Measurements from ENCODE around the gene LHX4. TPM values are rescaled to one million over a fixed set of nuclear protein-coding genes. Genes with fewer than 3 reads are reported as not detected.

The LHX4 gene
- total RNA-seq: 1 to 10 TPM in 1 of 3 donors, under 1 TPM in 2; 0.41 to 2.5 (median 0.89) TPM
- long read RNA-seq, donor 1, partial matches to known transcripts: 0 of 1 reads
- long read RNA-seq, donor 1, other reads (novel, unspliced or antisense): 1 of 1 reads
- long read RNA-seq, donor 2, partial matches to known transcripts: 0 of 2 reads
- long read RNA-seq, donor 2, other reads (novel, unspliced or antisense): 2 of 2 reads

DNA sequence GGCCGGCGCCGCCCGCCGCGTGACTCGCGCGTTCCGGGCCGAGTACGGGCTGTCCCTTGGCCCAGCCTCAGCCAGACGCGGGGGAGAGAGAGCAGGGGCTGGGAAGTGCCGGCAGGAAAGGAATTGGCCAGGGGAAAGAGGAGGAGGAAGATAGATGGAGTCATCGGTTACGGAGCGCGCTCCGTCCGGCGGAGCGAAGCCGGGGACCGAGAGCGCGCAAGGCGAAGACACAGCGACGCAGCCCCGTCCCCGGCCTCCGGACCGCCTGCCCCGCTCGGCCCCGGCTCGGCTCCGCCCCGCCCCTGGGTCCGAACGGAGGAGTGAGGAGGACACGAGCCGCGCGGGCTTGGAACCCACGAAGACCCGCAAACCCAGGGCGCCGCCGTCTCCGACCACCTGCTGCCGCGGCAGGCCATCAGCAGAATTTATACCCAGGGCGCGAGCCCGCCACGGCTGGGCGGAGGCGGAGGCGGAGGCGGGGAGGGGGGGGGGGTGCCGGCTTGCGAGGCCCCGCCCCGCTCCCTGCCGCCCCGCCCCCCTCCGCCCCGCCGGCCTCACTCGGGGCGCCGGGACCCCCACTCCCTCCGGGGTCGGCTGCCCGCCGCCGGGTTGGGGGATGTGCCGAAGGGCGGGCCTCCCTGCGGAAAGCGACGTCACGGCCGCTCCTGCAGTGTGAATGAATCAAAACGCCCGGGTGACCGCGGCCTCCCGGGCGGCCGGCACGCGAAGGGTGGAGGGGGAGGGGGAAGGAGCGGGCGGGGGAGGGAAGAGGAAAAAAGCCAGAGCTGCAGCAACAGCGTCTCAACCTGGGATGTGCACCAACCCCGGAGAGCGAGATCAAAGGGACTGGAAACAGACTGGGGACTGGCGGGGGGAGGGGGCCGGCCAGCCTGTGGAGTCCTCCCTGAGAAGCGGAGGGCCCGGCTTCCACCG lies at the start of gene LHX4:
Gene LHX4 (plus strand): TSS at position 782 of the 933 bp plus-strand sequence. CDS start 266 bp downstream, outside the sequence.
- intact Hi-C loops (cut with DNase I, micrococcal nuclease): no loop called here
- ATAC-seq: peak; percentile 47
- no peaks in the 10 kb centered on the region for H3K9me3 ChIP-seq
- H3K4me1 ChIP-seq (ENCODE audit: low read depth): peaks cover 34% of the 10 kb centered on the region
- TF ChIP-seq, protein P1, sequence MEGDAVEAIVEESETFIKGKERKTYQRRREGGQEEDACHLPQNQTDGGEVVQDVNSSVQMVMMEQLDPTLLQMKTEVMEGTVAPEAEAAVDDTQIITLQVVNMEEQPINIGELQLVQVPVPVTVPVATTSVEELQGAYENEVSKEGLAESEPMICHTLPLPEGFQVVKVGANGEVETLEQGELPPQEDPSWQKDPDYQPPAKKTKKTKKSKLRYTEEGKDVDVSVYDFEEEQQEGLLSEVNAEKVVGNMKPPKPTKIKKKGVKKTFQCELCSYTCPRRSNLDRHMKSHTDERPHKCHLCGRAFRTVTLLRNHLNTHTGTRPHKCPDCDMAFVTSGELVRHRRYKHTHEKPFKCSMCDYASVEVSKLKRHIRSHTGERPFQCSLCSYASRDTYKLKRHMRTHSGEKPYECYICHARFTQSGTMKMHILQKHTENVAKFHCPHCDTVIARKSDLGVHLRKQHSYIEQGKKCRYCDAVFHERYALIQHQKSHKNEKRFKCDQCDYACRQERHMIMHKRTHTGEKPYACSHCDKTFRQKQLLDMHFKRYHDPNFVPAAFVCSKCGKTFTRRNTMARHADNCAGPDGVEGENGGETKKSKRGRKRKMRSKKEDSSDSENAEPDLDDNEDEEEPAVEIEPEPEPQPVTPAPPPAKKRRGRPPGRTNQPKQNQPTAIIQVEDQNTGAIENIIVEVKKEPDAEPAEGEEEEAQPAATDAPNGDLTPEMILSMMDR (IDR thresholded peaks at IDR 0.05): no peak
- peak in 1 of 3 donors; percentile 50 for DNase-seq
- no peak within 1 kb of the TSS for H3K4me3 ChIP-seq
- no peaks in the 10 kb centered on the region for H3K36me3 ChIP-seq (ENCODE audit: low read depth)

DNA sequence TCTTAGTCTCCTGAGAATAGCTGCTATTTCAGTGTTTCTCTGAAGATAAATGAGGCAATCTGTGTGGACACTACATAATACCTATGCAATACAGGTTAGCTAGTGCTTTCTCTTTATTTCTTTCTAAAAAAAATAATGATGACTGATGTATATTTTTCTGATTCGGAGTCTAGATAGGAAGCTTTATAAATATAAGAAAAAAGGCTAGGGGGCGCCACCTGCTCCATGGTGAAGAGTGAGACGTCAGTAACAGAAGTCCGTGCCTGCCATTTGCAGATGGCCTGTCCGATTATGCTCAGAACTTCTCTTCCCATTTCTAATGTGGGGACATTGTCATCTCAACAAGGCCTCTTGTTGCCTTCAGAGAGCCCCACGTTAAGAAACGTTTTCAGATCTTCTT lies 49.0 kb upstream of the LHX4 start:
- ATAC-seq (no peak), DNase-seq (peak in 2 of 3 donors; percentile 3 to 61)
- Histone ChIP-seq H3K4me3 (no peak overlapping the region), H3K9me3 (no peaks in the 10 kb centered on the region), H3K36me3 (ENCODE audit: low read depth) (peaks cover 5% of the 10 kb centered on the region), H3K4me1 (ENCODE audit: low read depth) (no peaks in the 10 kb centered on the region)
- intact Hi-C loops (cut with DNase I, micrococcal nuclease): no loop called here
- TF ChIP-seq, protein P1 (IDR thresholded peaks at IDR 0.05): no peak

DNA sequence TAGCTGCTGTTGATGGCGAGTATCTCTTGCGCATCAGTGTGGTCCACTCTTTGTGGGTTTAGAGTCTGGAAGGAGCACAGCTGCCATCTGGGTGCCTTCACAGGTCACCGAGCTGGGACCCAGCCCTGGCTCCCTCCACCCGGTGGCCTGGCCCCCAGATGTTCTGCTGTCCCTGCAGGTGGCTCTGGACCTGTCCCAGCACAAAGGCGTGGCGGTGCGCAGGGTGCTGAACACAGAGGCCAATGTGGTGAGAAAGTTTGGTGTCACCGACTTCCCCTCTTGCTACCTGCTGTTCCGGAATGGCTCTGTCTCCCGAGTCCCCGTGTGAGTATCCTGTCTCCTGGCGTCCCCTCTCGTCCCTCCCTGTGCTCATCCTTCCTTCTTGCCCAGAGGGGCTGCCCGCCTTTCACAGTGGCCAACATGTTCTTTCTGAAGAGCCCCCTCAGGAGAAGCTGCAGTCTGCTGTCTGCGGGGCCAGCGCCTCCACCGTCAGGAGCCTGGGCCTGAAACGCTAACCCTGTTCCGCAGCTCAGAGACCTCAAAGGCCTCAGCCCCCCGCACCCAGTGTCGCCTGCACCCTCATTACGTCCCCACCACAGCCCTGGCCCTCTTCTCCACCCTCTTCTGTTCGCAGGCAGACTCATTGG lies 47.9 kb upstream of the LHX4 start:
- DNase-seq (peak in 1 of 3 donors; percentile 11), ATAC-seq (no peak)
- intact Hi-C loops (cut with DNase I, micrococcal nuclease): no loop called here
- Histone ChIP-seq H3K9me3 (no peaks in the 10 kb centered on the region), H3K36me3 (ENCODE audit: low read depth) (peaks cover 5% of the 10 kb centered on the region), H3K4me3 (no peak overlapping the region), H3K4me1 (ENCODE audit: low read depth) (no peaks in the 10 kb centered on the region)
- TF ChIP-seq, protein P1 (IDR thresholded peaks at IDR 0.05): no peak

DNA sequence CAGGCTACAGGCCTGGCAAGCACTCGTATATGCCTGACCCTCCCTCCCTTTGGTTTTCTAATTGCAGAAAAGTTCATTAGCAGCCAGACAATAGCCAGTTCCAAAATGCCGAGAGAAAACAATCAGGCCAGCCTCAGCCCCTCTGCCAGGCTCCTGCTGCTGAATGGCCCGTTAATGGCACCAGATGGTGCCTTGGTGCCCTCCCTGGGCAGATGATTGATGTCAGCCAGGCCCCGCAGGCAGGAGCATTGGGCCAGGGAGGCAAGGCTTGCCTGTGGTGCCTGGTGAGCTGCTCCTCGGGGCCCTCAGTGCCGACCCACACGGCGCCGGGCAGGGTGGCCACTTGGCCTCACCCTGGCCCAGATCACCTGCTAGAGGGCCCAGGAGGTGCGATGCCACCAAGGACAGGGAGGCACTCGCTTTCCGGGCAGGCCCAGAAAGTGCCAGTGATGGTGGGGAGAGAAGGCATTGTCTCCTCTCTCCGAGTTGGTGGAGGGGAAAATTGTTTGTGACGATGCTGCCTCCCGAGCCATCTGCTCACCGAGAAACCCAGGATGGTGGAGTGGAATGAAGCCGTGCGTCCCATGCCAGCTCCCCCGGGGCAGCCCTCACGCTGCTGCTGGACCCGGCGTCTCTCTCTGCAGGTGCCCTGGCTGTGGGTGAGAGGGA lies 47.3 kb upstream of the LHX4 start:
- intact Hi-C loops (cut with DNase I, micrococcal nuclease): no loop called here
- DNase-seq (peak in 1 of 3 donors; percentile 5), ATAC-seq (no peak)
- TF ChIP-seq, protein P1 (IDR thresholded peaks at IDR 0.05): no peak
- H3K4me1 ChIP-seq (ENCODE audit: low read depth): no peaks in the 10 kb centered on the region
- no peak overlapping the region for H3K4me3 ChIP-seq
- no peaks in the 10 kb centered on the region for H3K9me3 ChIP-seq
- peaks cover 5% of the 10 kb centered on the region for H3K36me3 ChIP-seq (ENCODE audit: low read depth)

DNA sequence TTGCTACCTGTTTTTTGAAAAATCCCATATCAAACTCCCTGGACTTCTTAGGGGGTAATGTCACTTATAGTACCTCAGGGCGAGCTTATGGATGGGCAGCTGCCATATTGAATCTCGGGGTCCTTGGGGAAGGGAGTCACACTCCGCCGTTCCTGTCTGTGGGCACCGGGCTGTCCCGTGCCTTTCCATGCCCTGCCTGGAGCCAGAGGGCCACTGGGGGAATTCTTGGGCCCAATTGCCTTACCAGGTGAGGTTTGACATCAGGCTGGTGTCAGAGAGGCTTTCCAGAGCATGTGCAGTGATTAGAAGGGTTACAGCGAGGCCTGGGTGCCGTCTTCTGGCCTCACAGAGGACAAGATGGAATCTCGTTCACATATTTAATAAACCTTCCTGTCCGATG lies 46.6 kb upstream of the LHX4 start:
- no peaks in the 10 kb centered on the region for H3K4me1 ChIP-seq (ENCODE audit: low read depth)
- H3K36me3 ChIP-seq (ENCODE audit: low read depth): peaks cover 5% of the 10 kb centered on the region
- no peak overlapping the region for H3K4me3 ChIP-seq
- TF ChIP-seq, protein P1 (IDR thresholded peaks at IDR 0.05): no peak
- no peaks in the 10 kb centered on the region for H3K9me3 ChIP-seq
- intact Hi-C loops (cut with DNase I, micrococcal nuclease): no loop called here
- ATAC-seq (no peak), DNase-seq (peak in 1 of 3 donors; percentile 6)
